HT-29 (cell line): ENCODE measurements around the gene TNS1. TPM values are rescaled to one million over a fixed set of nuclear protein-coding genes. Genes with fewer than 3 reads are reported as not detected.
"Not testable (repeated sequence)": the region's sequence is repeated elsewhere in the genome, so short reads cannot be mapped to it uniquely, and the experiment has no call there.

ENCODE experiments used
- DNase-seq: peaks from one replicate; pipeline ENCODE4 v3.0.0-alpha.2; 2015; ENCODE audit warnings: low spot score
- total RNA-seq: library from RNA; depleted of rRNA; stranded (reverse); fragments of >200 nt; shearing (Covaris generic); gene quantifications from 2 replicates; pipeline ENCODE4 v1.2.3, GENCODE V29; 2014; rRNA removed

Gene TNS1
- total RNA-seq, result 8.9 and 13.8 TPM in 2 replicates

GRCh38 chr2:218002845-218003180, at the start of gene TNS1:
TNS1 (minus strand) TSS chr2:218002995; CDS start chr2:218002872, 123 bp downstream.
- DNase-seq, result no peak

- DNase-seq, result no peak
Observed at GRCh38 chr2:218051903-218052302, 49.1 kb upstream of the TNS1 start.

DNA sequence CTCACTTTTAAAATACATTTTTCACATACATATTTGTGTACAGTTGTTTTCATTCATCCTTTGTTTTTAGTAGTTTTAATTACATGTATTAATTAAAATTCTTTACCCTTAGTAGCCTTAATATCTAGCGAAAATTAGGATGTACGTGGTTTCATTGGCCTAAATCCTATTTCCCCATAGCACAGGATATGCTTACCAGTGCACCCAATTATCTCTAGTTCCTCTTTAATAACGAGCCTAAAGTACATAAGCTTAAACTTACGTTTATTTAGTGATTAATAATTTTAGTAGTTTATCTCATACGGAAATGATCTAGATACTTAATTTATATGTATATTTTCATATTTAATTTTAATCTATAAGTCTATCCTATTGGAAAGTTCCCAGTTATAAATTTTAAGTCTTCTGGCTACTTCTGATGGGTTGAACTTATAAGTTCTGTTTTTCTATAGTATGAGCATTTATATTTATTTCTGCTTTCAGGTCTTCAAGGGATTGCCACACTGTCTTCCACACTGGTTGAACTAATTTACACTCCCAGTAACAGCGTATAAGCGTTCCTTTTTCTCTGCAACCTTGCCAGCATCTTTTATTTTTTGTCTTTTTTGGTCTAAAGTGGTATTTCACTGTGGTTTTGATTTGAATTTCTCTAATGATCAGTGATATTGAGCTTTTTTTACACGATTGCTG, 44.9 kb upstream of the TNS1 start:
- DNase-seq, result no peak

GRCh38 chr2:218046238-218046637, 43.4 kb upstream of the TNS1 start:
- no peak for DNase-seq

GRCh38 chr2:218044599-218044998, 41.8 kb upstream of the TNS1 start:
- DNase-seq, result not testable (repeated sequence)

DNA sequence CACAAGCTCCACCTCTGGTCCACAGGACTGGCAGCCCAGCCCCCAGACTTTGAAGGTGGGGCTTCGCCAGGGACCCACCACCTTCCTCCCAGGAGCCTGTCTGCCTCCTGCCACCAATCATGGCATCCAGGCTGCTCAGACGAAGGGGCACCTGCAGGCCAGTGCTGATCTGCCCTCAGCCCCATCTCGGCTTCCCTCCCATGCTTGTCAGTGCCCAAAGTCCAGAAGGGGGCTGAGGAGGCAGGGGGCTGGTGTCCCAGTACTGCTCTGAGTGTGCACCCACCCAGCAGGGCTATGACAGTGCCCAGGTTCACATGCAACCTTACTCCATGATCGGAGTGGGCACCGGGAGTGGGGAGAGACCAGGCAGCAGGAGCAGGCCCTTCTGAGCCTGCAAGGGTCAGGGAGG, 40.9 kb upstream of the TNS1 start:
- DNase-seq, result no peak

DNA sequence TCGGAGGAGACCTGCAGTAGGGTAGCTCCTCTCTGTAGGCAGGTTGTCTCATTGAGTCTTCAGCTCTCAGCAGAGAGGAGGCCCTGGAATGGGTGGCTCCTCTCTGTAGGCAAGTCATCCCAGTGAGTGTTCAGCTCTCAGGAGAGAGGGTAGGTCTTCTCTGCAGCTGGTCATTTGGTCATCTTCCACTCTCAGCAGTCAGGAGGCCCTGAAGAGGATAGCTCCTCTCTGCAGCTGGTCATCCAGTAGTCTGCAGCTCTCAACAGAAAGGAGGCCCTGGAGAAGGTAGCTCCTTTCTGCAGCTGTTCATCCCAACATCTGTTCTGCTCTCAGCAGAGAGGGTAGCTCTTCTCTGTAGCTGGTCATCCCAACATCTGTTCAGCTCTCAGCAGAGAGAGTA, 40.3 kb upstream of the TNS1 start:
- DNase-seq, result no peak

DNA sequence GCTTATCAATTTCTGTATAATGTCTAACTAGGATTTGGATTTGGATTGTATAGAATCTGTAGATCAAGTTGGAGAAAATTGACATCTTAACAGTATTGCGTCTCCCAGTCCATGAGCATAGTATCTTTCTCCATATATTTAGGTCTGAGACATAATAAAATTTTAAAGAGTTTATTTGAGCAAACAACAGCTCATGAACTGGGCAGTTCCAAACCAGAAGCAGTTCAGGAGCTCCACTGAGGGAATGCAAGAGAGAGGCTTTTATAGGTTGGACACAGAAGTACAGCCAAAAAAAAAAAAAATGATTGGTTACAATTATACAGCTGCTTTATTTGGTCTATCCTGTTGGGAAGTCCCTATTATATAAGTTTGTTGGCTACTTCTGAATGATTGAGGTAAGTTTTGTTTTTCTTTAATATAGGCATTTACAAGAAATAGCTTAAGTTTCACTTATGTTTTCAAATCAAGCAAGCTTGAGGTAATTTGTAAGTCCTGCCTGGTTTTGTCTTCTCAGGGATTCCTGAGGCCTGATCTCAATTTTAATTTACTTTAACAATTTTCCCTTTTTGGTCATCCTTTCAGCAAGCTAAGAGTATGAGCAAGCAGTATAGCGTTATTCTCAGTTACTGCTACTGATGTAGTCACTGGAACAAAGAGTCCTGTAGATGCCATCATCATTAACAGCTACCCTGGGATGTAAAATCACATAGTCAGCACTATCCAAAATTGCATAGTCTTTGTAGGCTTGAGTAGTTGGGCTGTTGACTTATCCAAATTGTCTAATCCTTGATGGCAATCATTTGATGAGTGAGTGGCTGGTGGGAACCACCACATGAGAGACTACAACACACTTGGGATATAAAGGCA, 38.7 kb upstream of the TNS1 start:
- DNase-seq, result no peak

GRCh38 chr2:218040883-218041282, 38.1 kb upstream of the TNS1 start:
- no peak for DNase-seq

DNA sequence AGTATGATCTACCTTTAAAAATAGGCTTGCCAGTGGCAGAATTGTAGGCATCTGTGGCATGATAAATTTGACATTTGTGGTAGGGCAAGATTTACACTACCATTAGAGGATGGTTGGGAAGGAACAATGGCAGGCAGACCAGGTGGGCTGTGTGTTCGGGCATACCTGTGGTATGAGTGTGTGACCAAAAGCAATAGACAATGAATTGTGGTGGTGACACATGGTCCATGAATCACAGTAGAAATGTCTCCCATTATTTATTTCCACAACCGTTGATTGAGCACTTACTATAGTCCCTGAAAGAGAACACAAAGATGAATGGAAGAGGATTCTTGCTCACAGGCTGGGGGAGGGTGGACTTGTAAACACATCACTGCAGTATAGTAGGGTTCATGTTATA, 36.4 kb upstream of the TNS1 start:
- no peak for DNase-seq

- DNase-seq, result peak; percentile 21
Observed at GRCh38 chr2:218036371-218036770, 33.6 kb upstream of the TNS1 start.

DNA sequence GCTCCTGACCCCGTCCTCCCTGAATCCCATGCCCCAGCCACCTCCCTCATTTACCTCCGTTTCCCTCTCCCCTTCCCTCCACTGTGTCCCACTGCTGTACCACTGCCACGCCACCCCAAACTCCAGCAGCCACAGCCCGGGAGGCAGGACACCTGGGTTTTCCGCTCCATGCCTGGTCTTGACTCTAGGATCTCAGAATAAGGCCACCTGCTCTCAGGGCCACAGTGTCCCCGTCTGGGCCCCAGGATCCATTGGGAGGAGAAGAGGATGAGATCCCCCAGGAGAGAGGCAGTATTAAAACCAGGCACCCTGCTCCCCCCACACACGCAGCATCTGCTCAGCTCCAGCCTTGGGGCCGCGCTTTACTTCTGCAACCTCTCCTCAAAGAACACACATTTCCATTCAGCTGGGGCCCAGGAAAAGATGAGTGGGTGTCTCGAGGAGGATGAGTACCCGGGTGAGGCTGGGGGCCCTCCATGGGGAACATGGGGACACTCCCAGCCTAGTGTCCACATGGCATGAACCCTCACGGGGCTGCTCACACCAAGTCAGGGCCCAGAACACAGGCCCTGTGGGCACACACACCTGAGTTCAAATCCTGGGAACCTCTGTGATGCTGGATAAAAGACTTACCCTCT, 32.8 kb upstream of the TNS1 start:
- no peak for DNase-seq

DNA sequence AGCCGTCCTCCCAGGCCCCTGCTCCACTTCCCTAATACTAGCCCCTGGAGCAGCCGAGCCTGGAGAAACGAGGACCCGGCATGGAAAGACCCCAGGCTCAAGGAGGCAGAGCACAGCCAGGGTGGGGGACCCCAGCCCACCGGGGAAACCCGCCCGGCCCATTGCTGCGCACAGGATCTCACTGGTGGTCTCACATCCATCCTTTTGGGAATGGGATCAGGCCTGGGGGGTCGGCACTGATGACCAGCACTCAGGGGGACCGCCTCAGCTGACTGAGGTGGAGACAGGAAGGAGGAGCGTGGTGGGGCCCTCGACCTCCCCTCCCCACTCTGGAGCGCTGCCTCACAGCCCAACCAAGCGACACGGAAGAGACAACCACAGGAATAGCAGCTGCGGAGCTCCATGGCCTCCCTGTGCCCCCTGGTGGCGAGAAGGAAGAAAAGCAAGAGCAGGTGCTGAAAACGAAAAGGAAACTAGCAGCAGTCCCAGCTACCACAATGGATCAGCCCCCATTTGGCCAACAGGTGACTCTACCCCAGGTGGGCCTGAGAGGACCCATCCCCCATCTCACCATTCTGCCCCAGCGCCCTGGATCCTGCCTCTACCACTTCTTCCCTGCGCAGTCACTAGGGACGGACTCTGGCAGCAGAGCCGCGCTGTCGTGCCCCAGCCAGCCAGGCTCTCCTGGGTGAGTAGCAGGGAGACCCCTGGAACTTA, 31.9 kb upstream of the TNS1 start:
- DNase-seq, result peak; percentile 31

GRCh38 chr2:218033590-218034496, 31.0 kb upstream of the TNS1 start:
- DNase-seq, result no peak

DNA sequence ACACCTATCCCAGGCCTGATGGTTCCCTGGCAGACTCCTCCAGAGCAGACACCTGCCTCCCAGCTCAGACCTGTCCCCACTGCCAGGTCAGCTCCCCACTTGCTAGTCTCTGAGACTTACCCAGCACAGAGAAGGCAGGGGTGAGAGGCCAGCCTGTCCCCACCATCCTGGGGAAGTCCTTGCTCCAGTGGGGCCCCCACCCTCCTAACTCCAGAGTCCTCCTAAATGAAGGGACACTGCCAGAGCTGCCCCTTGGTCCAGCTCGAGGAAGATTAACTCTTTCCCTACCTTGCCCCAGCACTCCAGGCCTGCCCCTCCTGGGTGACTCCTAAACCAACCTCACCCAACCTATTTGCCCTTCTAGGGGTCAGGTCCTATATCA, 30.4 kb upstream of the TNS1 start:
- DNase-seq, result no peak

- DNase-seq, result no peak
Observed at GRCh38 chr2:218032336-218033171, 29.8 kb upstream of the TNS1 start.

GRCh38 chr2:218031771-218032257, 29.0 kb upstream of the TNS1 start:
- DNase-seq, result no peak

- no peak for DNase-seq
Observed at GRCh38 chr2:218031261-218031660, 28.5 kb upstream of the TNS1 start.

DNA sequence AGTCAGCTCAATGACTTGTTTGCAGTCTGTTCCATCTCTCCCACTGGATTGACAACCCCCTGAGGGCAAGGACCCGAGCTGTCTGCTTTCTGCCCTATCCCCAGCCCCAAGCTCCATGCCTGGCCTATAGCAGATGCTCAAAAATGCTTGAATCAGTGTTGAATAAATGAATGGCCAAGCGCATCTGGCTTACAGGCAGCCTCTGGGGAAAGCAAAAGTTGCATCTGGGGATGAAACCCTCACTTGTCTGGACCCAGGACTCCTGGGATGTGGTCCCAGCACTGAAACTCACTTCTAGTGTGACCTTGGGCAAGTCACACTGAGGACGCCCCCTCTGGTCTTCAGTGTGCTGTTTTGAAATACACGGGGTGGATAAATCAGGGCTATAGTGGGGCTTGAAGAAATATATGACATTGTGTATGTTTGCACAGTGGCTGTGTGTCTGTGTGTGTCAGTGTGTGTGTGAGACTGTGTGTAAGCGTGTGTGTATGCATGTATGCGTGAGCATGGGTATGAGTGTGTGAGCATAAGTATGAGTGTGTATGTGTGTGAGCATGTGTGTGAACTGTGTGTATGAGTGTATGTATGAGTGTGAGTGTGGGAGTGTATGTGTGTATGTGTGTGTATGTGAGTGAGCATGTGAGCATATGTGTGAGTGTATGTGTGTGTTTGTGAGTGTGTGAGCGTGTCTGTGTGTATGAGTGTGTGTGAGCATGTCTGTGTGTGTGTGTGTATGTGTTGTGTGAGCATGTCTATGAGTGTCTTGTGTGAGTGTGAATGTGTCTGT, 27.8 kb upstream of the TNS1 start:
- no peak for DNase-seq
